GM12878 (cell line): Measurements from ENCODE around the gene HELZ.

ENCODE experiments used
- CTCF ChIP-seq, 3 experiments: IDR thresholded peaks in 2 of 3; conservative IDR thresholded peaks in 1 of 3; 2 replicates each; pipeline ENCODE4 v1.5.1; 2011; ENCODE audit warnings: low read depth in 3 of 3, low read length in 3 of 3, mild to moderate bottlenecking in 3 of 3, control low read depth in 2 of 3, moderate library complexity in 2 of 3, inconsistent platforms in 1 of 3, mixed read lengths in 1 of 3; ENCODE audit not compliant: control insufficient read depth in 2 of 3, insufficient read depth in 1 of 3; ENCODE audit errors: extremely low read depth in 1 of 3
- EP300 ChIP-seq, 2 experiments: fragments of 150-350 bp in 1 of 2; IDR thresholded peaks; 2 replicates each; pipeline ENCODE4 v1.6.1; 2011 to 2012; ENCODE audit warnings: low read depth in 2 of 2, low read length in 2 of 2, borderline replicate concordance in 1 of 2, improper control_type of control experiment in 1 of 2, inconsistent platforms in 1 of 2; ENCODE audit not compliant: control insufficient read depth in 1 of 2
- EZH2 ChIP-seq: IDR thresholded peaks from 2 replicates; pipeline ENCODE4 v1.6.1; 2012; ENCODE audit warnings: low read depth, mild to moderate bottlenecking, control low read depth, inconsistent platforms, low read length, borderline replicate concordance; ENCODE audit not compliant: control insufficient read depth
- GABPA ChIP-seq: IDR thresholded peaks from 2 replicates; pipeline ENCODE4 v1.6.1; 2014; ENCODE audit warnings: antibody characterized with exemption, low read depth, mild to moderate bottlenecking, inconsistent platforms

- no peak for TF ChIP-seq CTCF (IDR thresholded peaks at IDR 0.05 in 2 of 3, conservative IDR thresholded peaks at IDR 0.05 in 1 of 3; ENCODE audit: control insufficient read depth in 2 of 3, extremely low read depth in 1 of 3, insufficient read depth in 1 of 3, low read depth in 3 of 3, low read length in 3 of 3)
- no peak for TF ChIP-seq EP300 (IDR thresholded peaks at IDR 0.05; ENCODE audit: borderline replicate concordance in 1 of 2, control insufficient read depth in 1 of 2, low read depth in 2 of 2, low read length in 2 of 2)
- TF ChIP-seq GABPA: no peak
- TF ChIP-seq EZH2: no peak
These were observed 108.6 kb downstream of the HELZ start for GRCh38 chr17:67136191-67137025.
